Measurements from ENCODE around the gene SLC24A4. TPM values are rescaled to one million over a fixed set of nuclear protein-coding genes. Genes with fewer than 3 reads are reported as not detected.

The SLC24A4 gene
- total RNA-seq, 1 donor from 2014 or later = 3.5 TPM

DNA sequence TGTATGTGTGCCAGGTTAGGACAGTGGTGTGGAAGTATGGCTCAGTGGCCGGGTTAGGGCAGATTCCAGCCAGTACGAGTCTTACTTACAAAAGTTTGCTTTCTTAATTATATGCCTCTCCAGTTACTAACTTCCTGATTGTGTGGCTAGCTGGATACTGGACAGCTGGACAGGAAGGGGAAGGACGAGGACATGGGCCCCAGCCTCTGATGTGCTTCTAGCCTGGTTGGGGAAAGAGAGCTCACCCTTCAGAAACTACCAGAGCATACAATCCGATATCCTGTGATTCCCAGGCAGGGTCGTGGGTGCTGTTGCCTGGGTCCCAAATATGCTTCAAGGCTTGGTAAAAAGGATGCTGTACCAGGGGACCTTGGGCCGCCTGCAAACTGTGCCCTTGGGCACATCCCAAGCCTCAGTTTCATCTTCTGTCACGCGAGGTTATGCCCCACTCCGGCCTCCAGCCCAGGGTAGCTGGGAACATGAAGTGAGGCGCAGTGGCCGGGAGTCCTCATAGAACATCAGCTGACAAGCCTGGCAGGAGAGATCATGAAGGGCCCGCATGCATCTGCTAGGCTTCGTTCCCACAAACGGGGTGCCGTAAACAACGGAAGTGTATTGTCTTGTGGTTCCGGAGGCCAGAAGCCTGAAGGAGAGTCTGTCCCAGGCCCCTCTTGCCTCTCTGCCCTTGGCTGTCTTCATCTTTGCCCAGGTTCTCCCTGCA is 167.4 kb downstream of the SLC24A4 start:
- intact Hi-C loops (cut with DNase I) = no loop called here
- Histone ChIP-seq H3K4me1 (peaks cover 55% of the 10 kb centered on the region), H3K4me3 (no peak overlapping the region), H3K27ac (peak overlapping the region; percentile 64), H3K9me3 (no peaks in the 10 kb centered on the region), H3K36me3 (no peaks in the 10 kb centered on the region), H3K27me3 (ENCODE audit: low read depth) (no peaks in the 10 kb centered on the region)
- no peak for ATAC-seq
- no peak for DNase-seq
- TF ChIP-seq, protein P1, sequence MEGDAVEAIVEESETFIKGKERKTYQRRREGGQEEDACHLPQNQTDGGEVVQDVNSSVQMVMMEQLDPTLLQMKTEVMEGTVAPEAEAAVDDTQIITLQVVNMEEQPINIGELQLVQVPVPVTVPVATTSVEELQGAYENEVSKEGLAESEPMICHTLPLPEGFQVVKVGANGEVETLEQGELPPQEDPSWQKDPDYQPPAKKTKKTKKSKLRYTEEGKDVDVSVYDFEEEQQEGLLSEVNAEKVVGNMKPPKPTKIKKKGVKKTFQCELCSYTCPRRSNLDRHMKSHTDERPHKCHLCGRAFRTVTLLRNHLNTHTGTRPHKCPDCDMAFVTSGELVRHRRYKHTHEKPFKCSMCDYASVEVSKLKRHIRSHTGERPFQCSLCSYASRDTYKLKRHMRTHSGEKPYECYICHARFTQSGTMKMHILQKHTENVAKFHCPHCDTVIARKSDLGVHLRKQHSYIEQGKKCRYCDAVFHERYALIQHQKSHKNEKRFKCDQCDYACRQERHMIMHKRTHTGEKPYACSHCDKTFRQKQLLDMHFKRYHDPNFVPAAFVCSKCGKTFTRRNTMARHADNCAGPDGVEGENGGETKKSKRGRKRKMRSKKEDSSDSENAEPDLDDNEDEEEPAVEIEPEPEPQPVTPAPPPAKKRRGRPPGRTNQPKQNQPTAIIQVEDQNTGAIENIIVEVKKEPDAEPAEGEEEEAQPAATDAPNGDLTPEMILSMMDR (IDR thresholded peaks at IDR 0.05) = no peak

DNA sequence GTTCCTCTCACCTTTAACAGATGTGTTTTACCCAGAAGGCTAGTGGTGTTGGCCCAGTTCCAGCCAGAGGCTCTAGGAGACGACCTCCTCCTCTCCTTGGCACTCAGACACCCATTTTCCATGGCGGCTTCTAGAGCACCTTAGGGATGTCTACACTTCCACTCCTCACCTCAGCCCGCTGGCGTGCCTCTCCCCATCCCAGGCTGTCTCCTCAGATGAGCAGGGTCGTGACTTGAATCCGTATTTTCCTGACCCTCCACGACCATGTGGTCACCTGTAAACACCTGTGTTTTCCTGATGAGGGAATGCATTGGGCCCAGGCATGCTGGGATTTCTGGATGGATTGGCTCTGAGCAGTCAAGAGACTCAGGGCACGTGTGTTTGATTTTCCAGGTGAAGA is 168.8 kb downstream of the SLC24A4 start:
- Histone ChIP-seq H3K4me3 (no peak overlapping the region), H3K9me3 (no peaks in the 10 kb centered on the region), H3K27me3 (ENCODE audit: low read depth) (no peaks in the 10 kb centered on the region), H3K27ac (peak overlapping the region; percentile 67), H3K4me1 (peaks cover 48% of the 10 kb centered on the region), H3K36me3 (no peaks in the 10 kb centered on the region)
- DNase-seq (no peak), ATAC-seq (no peak)
- TF ChIP-seq, protein P1 (IDR thresholded peaks at IDR 0.05) = no peak
- intact Hi-C loops (cut with DNase I) = no loop called here

GRCh38 chr14:92492258-92492657 is 169.3 kb downstream of the SLC24A4 start:
- Histone ChIP-seq H3K9me3 (no peaks in the 10 kb centered on the region), H3K4me3 (no peak overlapping the region), H3K4me1 (peaks cover 43% of the 10 kb centered on the region), H3K36me3 (no peaks in the 10 kb centered on the region), H3K27me3 (ENCODE audit: low read depth) (no peaks in the 10 kb centered on the region), H3K27ac (peak overlapping the region; percentile 67)
- intact Hi-C loops (cut with DNase I) = no loop called here
- DNase-seq (no peak), ATAC-seq (peak; percentile 55 to 66)
- TF ChIP-seq, protein P1 (IDR thresholded peaks at IDR 0.05) = peak; percentile 31

DNA sequence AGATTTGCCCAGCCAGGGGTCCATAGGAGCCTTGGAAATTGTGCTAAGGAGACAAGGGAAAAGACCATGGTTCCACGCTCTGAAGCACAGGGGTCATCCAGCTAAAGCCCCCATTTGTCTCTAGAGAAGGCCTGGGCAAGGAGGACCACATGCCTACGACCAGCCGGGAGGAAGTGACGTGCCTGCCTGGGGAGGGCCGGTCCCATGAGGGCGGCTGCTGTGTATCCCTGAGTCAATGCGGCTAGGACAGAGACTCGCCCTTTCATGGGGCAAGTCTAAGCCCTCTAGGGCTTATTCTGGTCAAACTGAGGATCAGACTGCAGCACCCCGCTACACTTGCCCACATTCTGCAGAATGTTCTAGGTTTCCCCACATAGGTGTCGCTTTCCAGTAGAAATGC is 170.1 kb downstream of the SLC24A4 start:
- Histone ChIP-seq H3K9me3 (no peaks in the 10 kb centered on the region), H3K27me3 (ENCODE audit: low read depth) (no peaks in the 10 kb centered on the region), H3K4me1 (peaks cover 39% of the 10 kb centered on the region), H3K4me3 (no peak overlapping the region), H3K36me3 (no peaks in the 10 kb centered on the region), H3K27ac (no peak overlapping the region)
- DNase-seq = no peak
- ATAC-seq = peak in 1 of 2 donors; percentile 24
- intact Hi-C loops (cut with DNase I) = no loop called here
- TF ChIP-seq, protein P1 (IDR thresholded peaks at IDR 0.05) = no peak

GRCh38 chr14:92493492-92493891 is 170.5 kb downstream of the SLC24A4 start:
- Histone ChIP-seq H3K4me1 (peaks cover 39% of the 10 kb centered on the region), H3K27me3 (ENCODE audit: low read depth) (no peaks in the 10 kb centered on the region), H3K4me3 (no peak overlapping the region), H3K36me3 (no peaks in the 10 kb centered on the region), H3K9me3 (no peaks in the 10 kb centered on the region), H3K27ac (no peak overlapping the region)
- TF ChIP-seq, protein P1 (IDR thresholded peaks at IDR 0.05) = no peak
- intact Hi-C loops (cut with DNase I) = no loop called here
- DNase-seq = no peak
- no peak for ATAC-seq

All from lower lobe of right lung (tissue), 2 donors.